Measurements from ENCODE around the gene COMT. TPM values are rescaled to one million over a fixed set of nuclear protein-coding genes. Genes with fewer than 3 reads are reported as not detected.

Gene COMT
- total RNA-seq, 4 donors from 2014 or later: 166 to 214 (median 180) TPM

DNA sequence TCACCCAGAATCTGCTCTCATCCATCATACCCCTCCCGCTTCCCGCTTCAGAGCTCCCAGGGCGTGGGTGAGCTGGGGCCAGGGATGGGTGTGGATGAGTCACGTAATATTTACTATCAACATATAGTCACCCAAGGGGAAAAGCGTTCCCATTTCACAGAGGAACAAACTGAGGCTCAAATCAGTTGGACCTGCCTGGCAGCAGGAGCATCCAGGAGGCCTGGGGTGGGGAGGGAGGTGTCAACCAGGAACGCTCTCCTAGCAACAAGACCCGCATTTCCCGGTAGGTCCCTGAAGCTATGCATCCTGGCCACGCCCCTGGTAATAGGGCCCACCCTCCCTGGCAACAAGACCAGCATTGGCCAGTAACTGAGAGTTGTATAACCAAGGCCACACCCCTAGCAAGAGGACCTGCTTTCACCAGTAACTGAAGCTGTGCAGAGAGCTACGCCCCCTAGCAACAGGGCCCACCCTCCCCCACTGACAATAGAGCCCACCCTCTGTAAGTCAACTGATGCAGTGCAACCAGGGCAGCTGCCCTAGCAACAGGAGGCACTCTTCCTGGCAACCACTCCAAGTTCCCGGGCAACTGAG is 32.8 kb downstream of the COMT start:
- ATAC-seq (ENCODE audit: low FRiP score): no peak

DNA sequence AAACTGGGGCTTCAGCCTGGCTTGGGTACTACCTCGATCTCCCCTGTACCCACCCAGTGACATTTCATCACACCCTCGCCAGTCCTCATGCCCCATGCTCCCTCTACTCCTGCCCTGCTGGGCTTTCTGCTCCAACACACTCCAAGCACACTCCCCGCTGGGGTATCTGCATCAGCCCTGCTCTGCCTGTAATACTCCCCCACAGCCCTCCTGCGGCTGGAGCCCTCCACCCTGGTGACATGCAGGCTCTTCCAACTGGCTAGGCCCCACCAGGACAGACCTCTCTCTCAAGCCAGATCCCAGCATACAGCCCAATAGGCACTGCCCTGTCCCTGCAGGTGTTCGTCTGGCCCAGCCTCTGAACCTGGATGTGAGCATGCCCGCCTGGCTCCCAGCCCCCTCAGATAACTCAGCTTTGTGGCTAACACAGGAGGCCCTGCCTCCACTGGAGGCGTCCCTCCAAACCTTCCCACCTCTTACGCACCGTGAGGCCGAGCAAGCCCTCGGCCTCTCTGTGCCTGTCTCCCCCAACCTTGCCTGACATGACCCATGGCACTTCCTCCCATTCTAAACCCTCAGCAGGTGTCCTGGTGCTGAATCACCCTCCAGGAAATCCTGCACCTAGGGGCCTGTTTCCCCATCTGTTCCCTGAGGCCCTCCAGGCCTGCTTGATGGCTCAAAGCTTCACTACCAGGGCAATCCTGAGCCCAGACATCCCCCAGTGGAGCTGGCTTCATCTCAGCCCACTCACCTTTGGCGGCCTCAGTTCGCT is 33.5 kb downstream of the COMT start:
- no peak for DNase-seq (ENCODE audit: low spot score)
- TF ChIP-seq, protein P1, sequence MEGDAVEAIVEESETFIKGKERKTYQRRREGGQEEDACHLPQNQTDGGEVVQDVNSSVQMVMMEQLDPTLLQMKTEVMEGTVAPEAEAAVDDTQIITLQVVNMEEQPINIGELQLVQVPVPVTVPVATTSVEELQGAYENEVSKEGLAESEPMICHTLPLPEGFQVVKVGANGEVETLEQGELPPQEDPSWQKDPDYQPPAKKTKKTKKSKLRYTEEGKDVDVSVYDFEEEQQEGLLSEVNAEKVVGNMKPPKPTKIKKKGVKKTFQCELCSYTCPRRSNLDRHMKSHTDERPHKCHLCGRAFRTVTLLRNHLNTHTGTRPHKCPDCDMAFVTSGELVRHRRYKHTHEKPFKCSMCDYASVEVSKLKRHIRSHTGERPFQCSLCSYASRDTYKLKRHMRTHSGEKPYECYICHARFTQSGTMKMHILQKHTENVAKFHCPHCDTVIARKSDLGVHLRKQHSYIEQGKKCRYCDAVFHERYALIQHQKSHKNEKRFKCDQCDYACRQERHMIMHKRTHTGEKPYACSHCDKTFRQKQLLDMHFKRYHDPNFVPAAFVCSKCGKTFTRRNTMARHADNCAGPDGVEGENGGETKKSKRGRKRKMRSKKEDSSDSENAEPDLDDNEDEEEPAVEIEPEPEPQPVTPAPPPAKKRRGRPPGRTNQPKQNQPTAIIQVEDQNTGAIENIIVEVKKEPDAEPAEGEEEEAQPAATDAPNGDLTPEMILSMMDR (IDR thresholded peaks at IDR 0.05): no peak
- ATAC-seq (ENCODE audit: low FRiP score): no peak

More for the DNA sequence above, 32.8 kb downstream of the COMT start:
- DNase-seq (ENCODE audit: low spot score): no peak
- TF ChIP-seq, protein P1 (IDR thresholded peaks at IDR 0.05): no peak

DNA sequence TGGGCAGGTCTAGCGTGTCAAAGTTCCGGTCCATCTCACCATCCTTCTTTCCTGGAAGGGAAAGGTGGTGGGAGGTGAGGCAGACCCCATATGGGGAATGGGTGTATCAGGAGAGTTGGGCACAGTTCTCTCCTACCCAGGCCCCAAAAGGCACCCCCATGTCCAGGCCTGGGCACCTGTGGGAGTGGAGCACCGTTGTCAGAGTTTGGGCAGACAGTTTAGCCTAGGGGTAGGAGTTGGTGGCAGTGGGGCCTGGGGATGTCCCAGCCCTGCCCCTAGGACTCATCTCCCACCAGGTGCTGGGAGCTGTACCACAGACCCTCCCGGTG is 34.1 kb downstream of the COMT start:
- DNase-seq (ENCODE audit: low spot score) (no peak), ATAC-seq (ENCODE audit: low FRiP score) (no peak)
- TF ChIP-seq, protein P1 (IDR thresholded peaks at IDR 0.05): no peak

DNA sequence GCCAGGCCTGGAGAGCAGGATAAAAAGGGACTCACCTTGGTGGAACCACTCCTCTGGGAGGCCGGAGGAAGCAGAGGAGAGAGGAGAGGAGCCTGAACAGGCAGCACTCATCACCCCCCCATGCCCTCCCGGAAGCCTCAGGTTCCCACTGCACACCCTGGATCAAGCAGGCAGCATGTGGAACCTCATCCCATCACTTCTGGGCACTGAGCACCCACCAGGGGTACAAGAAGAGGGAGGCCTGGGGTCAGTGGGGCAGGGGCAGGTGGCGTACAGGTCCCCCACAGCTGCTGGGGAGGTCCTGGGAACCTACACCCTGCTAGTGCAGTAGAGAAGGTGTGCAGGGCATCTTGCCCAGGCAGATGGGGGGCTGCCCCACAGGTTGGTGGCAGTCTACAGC is 35.1 kb downstream of the COMT start:
- no peak for ATAC-seq (ENCODE audit: low FRiP score)
- no peak for DNase-seq (ENCODE audit: low spot score)
- TF ChIP-seq, protein P1 (IDR thresholded peaks at IDR 0.05): no peak

DNA sequence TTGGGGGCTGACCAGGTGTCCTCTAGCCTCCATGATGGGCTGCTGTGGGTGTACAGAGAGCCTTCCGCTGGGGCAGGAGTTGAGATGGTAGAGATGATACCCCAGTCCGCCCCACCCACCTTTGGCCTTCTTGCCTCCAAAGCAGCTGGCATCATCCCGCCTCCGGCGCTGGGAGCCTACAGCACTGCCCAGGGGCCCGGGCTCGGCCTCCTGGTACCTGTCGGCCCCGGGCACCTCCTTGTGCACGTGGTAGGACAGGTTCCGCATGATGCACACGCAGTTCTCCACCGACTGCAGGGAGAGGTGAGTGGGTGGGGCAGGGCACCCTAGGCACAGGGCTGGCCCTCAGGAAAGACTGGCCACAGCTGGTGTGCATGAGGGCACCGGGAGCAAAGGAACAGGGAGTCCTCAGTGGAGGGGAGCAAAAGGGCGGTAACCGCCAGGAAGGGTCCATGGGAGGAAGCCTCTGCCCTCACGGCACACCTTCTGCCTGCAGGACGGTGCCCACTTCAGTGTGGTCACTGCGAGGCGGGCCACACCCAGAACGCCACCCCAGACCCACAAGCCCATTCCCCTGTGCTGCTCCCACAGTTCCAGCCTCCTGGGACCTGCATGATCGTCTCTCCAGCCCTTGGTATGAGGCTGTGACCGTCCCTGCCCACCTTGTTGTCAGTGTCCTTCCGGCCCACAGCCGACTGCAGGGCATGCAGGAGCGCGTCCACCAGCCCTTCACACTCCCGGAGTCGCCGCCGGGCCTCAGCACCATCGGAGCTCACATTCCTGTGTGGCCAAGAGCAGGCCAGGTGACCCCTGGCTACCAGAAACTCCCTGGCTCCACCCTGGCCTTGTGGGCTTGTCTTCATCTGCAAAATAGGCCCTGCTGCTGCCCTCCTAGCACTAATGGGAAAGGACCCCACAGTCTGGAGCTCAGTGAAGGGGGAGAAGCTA is 36.0 kb downstream of the COMT start:
- DNase-seq (ENCODE audit: low spot score) (no peak), ATAC-seq (ENCODE audit: low FRiP score) (no peak)
- TF ChIP-seq, protein P1 (IDR thresholded peaks at IDR 0.05): no peak

DNA sequence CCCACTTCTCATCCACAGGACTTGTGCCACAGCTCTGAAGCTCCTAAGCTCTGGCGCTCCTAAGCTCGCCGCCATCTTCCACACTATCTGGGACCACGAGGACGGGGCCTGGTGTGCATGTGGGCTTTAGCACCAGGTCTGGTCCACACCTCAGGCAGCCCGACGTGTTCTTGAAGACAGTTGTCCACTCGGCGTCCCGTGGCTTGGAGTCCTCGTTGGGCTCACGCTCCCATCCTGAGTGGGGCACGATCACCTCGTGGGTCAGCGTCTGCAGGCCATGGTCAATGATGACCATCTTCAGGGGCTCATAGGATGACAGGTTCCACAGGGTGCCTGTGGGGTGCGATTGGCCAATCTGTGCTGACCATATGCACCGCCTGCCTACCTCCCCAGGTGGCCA is 37.2 kb downstream of the COMT start:
- TF ChIP-seq, protein P1 (IDR thresholded peaks at IDR 0.05): no peak
- DNase-seq (ENCODE audit: low spot score): no peak
- no peak for ATAC-seq (ENCODE audit: low FRiP score)
